ENCODE measurements around the gene MBNL2. TPM values are rescaled to one million over a fixed set of nuclear protein-coding genes. Genes with fewer than 3 reads are reported as not detected.

The MBNL2 gene
- total RNA-seq, 1 experiment from 2014 or later = 0.85 TPM

DNA sequence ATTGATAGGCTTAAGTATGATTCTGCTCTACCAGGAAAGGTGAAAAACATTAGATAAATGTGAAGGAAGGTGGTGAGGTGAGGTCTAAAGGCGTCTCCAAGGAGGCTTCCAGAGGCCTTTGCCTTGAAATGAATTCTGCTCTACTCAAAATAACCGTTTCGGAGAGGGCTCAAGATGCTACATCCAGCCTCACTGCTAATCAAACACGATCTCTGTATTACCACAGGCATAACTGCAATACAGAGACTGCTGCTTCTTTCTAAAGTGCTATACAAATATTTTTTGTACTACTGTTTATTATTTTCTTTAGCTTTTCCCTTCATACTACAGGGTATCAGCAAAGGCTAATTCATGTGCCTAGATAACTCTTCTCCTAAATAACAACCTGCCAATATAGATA is 16.8 kb downstream of the MBNL2 start (continued):
- TF ChIP-seq, protein P1, sequence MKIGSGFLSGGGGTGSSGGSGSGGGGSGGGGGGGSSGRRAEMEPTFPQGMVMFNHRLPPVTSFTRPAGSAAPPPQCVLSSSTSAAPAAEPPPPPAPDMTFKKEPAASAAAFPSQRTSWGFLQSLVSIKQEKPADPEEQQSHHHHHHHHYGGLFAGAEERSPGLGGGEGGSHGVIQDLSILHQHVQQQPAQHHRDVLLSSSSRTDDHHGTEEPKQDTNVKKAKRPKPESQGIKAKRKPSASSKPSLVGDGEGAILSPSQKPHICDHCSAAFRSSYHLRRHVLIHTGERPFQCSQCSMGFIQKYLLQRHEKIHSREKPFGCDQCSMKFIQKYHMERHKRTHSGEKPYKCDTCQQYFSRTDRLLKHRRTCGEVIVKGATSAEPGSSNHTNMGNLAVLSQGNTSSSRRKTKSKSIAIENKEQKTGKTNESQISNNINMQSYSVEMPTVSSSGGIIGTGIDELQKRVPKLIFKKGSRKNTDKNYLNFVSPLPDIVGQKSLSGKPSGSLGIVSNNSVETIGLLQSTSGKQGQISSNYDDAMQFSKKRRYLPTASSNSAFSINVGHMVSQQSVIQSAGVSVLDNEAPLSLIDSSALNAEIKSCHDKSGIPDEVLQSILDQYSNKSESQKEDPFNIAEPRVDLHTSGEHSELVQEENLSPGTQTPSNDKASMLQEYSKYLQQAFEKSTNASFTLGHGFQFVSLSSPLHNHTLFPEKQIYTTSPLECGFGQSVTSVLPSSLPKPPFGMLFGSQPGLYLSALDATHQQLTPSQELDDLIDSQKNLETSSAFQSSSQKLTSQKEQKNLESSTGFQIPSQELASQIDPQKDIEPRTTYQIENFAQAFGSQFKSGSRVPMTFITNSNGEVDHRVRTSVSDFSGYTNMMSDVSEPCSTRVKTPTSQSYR (CRISPR knock-in tag; IDR thresholded peaks at IDR 0.05) = no peak

DNA sequence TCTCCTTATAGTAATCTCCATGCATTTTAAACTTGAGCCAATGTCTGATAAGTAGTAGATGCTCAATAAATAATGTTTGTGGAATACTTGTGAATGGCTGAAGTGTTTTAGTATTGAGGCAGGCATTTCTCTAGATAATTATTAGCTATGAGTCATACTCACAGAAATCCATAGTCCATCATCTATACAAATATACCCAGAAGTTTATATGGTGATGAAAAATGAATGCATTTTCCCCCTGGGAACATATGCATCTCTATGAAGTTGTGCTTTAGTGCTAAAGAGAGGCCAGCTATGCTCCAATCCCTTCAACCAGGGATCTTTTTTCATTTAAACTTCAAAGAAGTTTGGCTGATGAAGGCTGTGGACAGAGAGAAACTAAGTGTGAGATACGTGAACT is 17.2 kb downstream of the MBNL2 start:
- POLR2A ChIA-PET = no interaction called here
- Mint-ChIP-seq H3K27me3 (ENCODE audit: low read depth) (peaks cover 84% of the 10 kb centered on the region), H3K4me1 (peaks cover 29% of the 10 kb centered on the region)

DNA sequence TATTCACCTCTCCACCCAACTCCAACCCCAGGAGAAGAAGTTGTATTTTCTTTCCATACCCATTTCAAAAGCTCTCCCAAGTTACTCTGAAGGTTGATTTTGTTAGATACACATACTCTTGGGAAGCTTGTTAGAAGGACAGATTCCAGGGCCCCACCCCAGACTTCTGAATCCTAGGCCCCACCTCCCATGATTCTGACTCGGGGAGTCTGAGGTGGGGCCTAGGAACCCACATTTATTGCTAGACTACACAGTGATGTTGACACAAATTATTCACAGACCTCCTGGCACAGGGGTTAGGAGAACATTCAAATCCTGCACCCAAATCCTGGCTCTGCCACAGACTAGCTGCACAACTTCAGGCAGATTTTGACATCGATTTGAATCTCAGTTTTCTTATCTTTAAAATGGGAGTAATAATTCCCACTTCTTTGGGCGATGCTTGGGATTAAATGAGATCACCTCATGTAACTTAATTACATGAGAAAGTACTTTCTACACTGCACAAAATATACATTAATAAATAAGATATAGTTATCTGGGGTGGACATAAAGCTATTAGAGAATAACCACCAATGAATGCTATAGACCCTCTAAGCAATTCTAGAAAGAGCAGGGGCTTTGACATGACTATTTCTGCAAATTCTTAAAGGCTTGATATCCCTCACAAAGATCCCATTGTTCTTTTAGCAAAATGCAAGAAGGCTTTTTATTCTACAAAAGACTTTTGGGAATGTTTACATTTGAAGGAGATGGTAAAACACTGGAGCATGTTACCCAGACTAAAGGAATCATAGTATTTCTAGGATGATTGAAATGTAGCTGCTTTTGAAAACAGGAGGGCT is 18.0 kb downstream of the MBNL2 start:
- Mint-ChIP-seq H3K9me3 (no peaks in the 10 kb centered on the region), H3K4me1 (peaks cover 27% of the 10 kb centered on the region), H3K36me3 (no peaks in the 10 kb centered on the region), H3K27ac (no peak overlapping the region), H3K4me3 (no peak overlapping the region), H3K27me3 (ENCODE audit: low read depth) (peaks cover 76% of the 10 kb centered on the region)
- ATAC-seq = no peak
- CTCF ChIA-PET = interaction anchor here (0.9 to 1.1 kb wide), 2 partner anchors 10 to 130 kb away, joined by 3 to 4 read pairs; no protein-coding TSS in a partner anchor
- POLR2A ChIA-PET = interaction anchor here (1.0 kb wide), 1 partner anchor 10 kb away, joined by 3 read pairs; no protein-coding TSS in a partner anchor
- no peak for DNase-seq (ENCODE audit: low spot score)
- no peak for TF ChIP-seq ZNF121 (CRISPR knock-in tag; IDR thresholded peaks at IDR 0.05)
- TF ChIP-seq GTF2I (CRISPR knock-in tag; conservative IDR thresholded peaks at IDR 0.05) = no peak
- TF ChIP-seq, protein P2, sequence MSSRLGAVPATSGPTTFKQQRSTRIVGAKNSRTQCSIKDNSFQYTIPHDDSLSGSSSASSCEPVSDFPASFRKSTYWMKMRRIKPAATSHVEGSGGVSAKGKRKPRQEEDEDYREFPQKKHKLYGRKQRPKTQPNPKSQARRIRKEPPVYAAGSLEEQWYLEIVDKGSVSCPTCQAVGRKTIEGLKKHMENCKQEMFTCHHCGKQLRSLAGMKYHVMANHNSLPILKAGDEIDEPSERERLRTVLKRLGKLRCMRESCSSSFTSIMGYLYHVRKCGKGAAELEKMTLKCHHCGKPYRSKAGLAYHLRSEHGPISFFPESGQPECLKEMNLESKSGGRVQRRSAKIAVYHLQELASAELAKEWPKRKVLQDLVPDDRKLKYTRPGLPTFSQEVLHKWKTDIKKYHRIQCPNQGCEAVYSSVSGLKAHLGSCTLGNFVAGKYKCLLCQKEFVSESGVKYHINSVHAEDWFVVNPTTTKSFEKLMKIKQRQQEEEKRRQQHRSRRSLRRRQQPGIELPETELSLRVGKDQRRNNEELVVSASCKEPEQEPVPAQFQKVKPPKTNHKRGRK (CRISPR knock-in tag; IDR thresholded peaks at IDR 0.05; ENCODE audit: borderline replicate concordance) = no peak
- TF ChIP-seq, protein P3, sequence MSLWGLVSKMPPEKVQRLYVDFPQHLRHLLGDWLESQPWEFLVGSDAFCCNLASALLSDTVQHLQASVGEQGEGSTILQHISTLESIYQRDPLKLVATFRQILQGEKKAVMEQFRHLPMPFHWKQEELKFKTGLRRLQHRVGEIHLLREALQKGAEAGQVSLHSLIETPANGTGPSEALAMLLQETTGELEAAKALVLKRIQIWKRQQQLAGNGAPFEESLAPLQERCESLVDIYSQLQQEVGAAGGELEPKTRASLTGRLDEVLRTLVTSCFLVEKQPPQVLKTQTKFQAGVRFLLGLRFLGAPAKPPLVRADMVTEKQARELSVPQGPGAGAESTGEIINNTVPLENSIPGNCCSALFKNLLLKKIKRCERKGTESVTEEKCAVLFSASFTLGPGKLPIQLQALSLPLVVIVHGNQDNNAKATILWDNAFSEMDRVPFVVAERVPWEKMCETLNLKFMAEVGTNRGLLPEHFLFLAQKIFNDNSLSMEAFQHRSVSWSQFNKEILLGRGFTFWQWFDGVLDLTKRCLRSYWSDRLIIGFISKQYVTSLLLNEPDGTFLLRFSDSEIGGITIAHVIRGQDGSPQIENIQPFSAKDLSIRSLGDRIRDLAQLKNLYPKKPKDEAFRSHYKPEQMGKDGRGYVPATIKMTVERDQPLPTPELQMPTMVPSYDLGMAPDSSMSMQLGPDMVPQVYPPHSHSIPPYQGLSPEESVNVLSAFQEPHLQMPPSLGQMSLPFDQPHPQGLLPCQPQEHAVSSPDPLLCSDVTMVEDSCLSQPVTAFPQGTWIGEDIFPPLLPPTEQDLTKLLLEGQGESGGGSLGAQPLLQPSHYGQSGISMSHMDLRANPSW (CRISPR knock-in tag; conservative IDR thresholded peaks at IDR 0.05; ENCODE audit: low read depth) = no peak
- TF ChIP-seq, protein P4, sequence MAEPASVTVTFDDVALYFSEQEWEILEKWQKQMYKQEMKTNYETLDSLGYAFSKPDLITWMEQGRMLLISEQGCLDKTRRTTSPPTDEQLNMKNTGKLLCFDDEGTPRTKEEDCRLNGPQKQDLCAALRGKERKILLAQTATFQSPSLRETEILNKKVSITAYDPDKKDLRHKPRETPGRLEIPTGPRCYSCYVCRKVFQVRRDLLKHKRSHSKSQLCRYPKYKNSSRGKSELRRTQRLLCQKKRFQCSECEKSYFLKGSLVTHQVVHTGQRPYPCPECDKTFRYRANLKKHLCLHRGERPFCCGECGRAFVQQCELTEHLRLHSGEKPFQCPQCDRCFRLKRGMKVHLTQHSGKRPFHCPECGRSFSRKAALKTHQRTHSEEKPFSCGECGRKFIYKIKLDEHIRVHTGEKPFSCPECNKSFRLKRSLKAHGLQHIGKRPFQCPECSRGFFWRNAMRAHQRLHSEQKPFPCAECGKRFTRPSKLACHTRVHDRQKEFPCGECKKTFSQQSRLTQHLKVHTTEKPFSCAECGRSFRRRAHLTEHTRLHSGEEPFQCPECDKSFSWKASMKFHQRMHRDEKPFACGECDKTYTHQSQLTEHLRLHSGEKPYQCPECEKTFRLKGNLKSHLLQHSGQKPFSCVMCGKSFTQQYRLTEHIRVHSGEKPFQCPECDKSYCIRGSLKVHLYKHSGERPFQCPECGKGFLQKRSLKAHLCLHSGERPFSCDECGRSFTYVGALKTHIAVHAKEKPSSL (CRISPR knock-in tag; conservative IDR thresholded peaks at IDR 0.05) = no peak
- TF ChIP-seq NR1H2 (CRISPR knock-in tag; IDR thresholded peaks at IDR 0.05) = no peak
- TF ChIP-seq GRHL2 (CRISPR knock-in tag; IDR thresholded peaks at IDR 0.05; ENCODE audit: insufficient replicate concordance, severe bottlenecking) = no peak

More for the DNA sequence above, 17.2 kb downstream of the MBNL2 start:
- H3K9me3 Mint-ChIP-seq = no peaks in the 10 kb centered on the region
- H3K4me3 Mint-ChIP-seq = no peak overlapping the region
- CTCF ChIA-PET = no interaction called here
- TF ChIP-seq, protein P5, sequence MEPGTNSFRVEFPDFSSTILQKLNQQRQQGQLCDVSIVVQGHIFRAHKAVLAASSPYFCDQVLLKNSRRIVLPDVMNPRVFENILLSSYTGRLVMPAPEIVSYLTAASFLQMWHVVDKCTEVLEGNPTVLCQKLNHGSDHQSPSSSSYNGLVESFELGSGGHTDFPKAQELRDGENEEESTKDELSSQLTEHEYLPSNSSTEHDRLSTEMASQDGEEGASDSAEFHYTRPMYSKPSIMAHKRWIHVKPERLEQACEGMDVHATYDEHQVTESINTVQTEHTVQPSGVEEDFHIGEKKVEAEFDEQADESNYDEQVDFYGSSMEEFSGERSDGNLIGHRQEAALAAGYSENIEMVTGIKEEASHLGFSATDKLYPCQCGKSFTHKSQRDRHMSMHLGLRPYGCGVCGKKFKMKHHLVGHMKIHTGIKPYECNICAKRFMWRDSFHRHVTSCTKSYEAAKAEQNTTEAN (CRISPR knock-in tag; IDR thresholded peaks at IDR 0.05) = no peak
- TF ChIP-seq ZNF121 (CRISPR knock-in tag; IDR thresholded peaks at IDR 0.05) = no peak
- TF ChIP-seq, protein P6, sequence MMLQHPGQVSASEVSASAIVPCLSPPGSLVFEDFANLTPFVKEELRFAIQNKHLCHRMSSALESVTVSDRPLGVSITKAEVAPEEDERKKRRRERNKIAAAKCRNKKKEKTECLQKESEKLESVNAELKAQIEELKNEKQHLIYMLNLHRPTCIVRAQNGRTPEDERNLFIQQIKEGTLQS (CRISPR knock-in tag; conservative IDR thresholded peaks at IDR 0.05) = no peak
- TF ChIP-seq SMAD4 (CRISPR knock-in tag; IDR thresholded peaks at IDR 0.05) = no peak
- TF ChIP-seq, protein P7, sequence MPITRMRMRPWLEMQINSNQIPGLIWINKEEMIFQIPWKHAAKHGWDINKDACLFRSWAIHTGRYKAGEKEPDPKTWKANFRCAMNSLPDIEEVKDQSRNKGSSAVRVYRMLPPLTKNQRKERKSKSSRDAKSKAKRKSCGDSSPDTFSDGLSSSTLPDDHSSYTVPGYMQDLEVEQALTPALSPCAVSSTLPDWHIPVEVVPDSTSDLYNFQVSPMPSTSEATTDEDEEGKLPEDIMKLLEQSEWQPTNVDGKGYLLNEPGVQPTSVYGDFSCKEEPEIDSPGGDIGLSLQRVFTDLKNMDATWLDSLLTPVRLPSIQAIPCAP (CRISPR knock-in tag; IDR thresholded peaks at IDR 0.05) = no peak
- TF ChIP-seq, protein P8, sequence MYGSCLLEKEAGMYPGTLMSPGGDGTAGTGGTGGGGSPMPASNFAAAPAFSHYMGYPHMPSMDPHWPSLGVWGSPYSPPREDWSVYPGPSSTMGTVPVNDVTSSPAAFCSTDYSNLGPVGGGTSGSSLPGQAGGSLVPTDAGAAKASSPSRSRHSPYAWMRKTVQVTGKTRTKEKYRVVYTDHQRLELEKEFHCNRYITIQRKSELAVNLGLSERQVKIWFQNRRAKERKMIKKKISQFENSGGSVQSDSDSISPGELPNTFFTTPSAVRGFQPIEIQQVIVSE (CRISPR knock-in tag; IDR thresholded peaks at IDR 0.05; ENCODE audit: borderline replicate concordance) = no peak
- TF ChIP-seq NFE2L1 (CRISPR knock-in tag; IDR thresholded peaks at IDR 0.05) = no peak
- TF ChIP-seq HMGA2 (CRISPR knock-in tag; IDR thresholded peaks at IDR 0.05) = no peak
- TF ChIP-seq ZNF317 (CRISPR knock-in tag; IDR thresholded peaks at IDR 0.05; ENCODE audit: borderline replicate concordance, low read depth) = no peak
- TF ChIP-seq, protein P9, sequence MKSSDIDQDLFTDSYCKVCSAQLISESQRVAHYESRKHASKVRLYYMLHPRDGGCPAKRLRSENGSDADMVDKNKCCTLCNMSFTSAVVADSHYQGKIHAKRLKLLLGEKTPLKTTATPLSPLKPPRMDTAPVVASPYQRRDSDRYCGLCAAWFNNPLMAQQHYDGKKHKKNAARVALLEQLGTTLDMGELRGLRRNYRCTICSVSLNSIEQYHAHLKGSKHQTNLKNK (CRISPR knock-in tag; IDR thresholded peaks at IDR 0.05) = no peak
- no peak for TF ChIP-seq ZNF423 (CRISPR knock-in tag; IDR thresholded peaks at IDR 0.05)
- TF ChIP-seq SOX15 (CRISPR knock-in tag; IDR thresholded peaks at IDR 0.05) = no peak
- TF ChIP-seq ESRRA (CRISPR knock-in tag; IDR thresholded peaks at IDR 0.05; ENCODE audit: borderline replicate concordance) = no peak
- TF ChIP-seq TP53 (CRISPR knock-in tag; IDR thresholded peaks at IDR 0.05) = no peak
- TF ChIP-seq NFATC4 (CRISPR knock-in tag; IDR thresholded peaks at IDR 0.05) = no peak
- no peak overlapping the region for H3K27ac Mint-ChIP-seq
- no peaks in the 10 kb centered on the region for H3K36me3 Mint-ChIP-seq
- no peak for ATAC-seq
- no peak for DNase-seq (ENCODE audit: low spot score)
